A204.1 (cell line): ENCODE data around the gene ZNF638.
"Not testable (repeated sequence)": the region's sequence is repeated elsewhere in the genome, so short reads cannot be mapped to it uniquely, and the experiment has no call there.

Experiments used
- FAIRE-seq: peaks from 2 replicates; lab custom pipeline; 2012; peaks lifted over from hg19 to GRCh38; lab: Jason Lieb, UNC

The ZNF638 gene, protein sequence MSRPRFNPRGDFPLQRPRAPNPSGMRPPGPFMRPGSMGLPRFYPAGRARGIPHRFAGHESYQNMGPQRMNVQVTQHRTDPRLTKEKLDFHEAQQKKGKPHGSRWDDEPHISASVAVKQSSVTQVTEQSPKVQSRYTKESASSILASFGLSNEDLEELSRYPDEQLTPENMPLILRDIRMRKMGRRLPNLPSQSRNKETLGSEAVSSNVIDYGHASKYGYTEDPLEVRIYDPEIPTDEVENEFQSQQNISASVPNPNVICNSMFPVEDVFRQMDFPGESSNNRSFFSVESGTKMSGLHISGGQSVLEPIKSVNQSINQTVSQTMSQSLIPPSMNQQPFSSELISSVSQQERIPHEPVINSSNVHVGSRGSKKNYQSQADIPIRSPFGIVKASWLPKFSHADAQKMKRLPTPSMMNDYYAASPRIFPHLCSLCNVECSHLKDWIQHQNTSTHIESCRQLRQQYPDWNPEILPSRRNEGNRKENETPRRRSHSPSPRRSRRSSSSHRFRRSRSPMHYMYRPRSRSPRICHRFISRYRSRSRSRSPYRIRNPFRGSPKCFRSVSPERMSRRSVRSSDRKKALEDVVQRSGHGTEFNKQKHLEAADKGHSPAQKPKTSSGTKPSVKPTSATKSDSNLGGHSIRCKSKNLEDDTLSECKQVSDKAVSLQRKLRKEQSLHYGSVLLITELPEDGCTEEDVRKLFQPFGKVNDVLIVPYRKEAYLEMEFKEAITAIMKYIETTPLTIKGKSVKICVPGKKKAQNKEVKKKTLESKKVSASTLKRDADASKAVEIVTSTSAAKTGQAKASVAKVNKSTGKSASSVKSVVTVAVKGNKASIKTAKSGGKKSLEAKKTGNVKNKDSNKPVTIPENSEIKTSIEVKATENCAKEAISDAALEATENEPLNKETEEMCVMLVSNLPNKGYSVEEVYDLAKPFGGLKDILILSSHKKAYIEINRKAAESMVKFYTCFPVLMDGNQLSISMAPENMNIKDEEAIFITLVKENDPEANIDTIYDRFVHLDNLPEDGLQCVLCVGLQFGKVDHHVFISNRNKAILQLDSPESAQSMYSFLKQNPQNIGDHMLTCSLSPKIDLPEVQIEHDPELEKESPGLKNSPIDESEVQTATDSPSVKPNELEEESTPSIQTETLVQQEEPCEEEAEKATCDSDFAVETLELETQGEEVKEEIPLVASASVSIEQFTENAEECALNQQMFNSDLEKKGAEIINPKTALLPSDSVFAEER (N-terminal part only)

DNA sequence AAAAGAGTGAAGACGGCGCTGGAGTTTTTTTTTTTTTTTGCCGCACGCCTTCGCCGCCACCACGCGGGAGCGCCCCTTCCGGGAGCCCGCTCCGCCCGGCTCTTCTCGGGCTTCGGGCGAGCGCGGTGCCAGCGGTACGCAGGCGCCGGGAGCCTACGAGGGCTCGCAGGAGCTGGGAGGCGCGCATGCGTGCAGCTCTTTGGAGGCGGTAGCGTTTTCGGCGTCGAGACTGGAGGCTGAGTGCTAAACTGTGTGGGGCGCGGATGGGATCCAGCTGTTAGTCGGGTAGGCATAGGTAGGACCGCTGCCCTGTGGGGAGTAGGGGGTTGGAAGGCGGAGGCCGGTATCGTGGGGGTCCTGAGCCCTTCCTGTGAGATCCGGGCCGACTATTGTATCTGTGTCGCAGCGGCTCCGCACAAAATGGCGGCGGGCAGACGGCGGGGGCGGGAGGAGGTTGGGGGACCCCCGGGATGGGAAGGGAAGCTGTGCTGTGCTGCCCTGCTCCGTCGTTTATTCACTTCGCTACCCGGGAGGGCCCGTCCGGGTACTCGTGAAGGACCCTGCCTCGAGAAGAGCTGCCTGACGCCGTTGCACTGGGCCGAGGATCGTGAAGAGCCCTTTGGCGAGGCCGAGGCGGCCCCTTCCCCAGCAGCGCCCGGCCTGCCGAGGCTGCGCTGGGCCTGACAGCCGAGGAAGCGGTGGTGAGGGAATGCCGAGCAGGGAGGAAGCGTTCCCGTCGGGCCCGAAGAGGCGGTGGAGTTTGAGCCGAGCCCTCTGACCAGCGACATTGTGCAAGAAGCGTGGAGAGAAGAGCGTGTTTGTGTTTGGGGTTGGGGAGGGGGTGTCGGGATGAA lies at the start of gene ZNF638:
TSS of gene ZNF638 (plus strand) at position 202 of the 854 bp plus-strand sequence. CDS start 17,173 bp downstream, outside the sequence.
- FAIRE-seq, result no peak

DNA sequence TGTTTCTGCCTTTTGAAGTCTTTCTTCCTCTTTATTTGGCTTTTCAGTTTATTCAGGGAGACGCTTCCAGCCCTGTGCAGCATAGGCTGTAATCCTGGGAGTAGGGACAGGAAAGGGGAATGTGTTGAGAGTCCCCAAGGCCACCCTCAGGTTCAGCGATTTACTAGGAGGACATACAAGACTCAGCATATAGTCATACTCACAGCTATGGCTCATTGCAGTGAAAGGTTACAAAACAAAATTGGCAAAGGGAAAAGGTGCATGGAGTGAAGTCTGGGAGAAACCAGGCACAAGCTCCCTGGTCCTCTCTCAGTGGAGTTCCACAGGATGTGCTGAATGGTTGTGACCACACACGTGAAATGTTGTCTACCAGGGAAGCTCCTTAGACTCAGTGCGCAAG lies 49.6 kb upstream of the ZNF638 start:
- no peak for FAIRE-seq

DNA sequence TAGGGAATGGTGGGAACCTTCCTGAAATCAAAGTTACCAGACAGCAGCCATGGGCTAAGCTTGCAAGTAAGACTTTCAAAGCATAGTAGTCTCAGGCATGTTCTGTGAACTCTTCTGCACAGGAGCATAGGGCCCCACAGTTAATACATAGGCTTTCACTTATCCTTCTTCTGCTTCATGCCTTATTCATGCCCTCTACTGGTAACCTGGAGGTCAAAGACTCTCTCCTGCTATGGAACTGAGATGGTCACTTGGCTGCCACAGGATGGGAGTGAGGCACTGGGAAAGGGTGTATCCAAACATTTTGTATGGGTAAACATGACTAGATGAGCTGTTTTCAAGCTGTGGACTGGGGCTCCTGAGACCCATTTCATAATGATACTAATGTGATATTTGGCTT lies 49.1 kb upstream of the ZNF638 start:
- FAIRE-seq, result no peak

DNA sequence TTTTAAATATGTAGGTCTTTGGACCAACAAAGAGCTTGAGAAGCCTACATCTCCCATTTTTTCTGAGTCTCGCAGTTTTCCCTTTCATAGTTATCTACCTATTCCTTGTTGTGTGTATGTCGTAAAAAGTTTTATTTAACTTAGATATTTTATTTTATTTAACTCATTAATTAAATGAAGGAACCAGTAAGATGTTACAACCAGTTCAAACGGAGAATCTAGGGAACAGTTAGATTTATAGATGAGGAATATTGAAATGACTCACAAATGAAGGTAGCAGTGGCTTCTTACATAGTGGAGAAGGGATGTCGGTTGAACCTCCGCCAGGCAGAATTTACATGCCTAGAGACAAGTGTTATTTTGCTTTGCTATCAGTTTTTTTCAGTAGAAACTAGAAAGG lies 48.5 kb upstream of the ZNF638 start:
- FAIRE-seq, result no peak

DNA sequence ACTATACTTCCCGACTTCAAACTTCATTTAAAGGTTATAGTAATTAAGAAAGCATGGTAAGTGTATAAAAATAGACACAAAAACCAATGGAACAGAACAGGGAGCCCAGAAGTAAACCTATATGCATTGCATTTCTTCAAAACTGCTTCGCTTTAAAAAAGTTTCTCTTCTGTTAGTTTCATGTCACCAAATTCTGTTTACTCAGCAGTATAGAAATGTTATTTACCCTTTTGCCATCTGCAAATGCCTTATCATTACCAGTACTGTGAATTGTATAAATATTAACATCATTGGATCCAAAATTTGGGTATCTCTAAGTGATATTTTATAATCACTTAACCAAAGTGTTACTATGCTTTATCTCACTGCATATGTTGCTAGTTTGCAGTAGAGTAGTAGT lies 45.9 kb upstream of the ZNF638 start:
- no peak for FAIRE-seq

DNA sequence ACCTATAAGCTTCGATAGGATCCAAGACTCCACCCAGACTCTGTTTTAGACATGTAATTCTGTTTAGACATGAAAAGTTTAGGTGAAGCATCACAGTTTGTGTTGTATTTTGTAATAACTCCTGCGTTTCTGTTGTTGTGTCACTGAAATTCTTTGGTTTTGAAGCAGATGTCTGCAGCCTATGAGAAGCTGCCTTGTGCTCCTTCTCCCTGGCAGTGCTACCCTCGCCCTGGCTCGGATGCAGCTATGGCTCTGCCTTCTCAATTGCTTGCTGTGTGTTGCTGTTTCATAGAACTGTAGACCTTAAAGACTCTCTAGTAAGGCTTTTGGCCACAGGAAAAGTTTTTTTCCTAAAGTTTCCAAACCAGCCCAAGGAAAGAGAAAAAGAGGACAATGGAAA lies 40.2 kb upstream of the ZNF638 start:
- no peak for FAIRE-seq

DNA sequence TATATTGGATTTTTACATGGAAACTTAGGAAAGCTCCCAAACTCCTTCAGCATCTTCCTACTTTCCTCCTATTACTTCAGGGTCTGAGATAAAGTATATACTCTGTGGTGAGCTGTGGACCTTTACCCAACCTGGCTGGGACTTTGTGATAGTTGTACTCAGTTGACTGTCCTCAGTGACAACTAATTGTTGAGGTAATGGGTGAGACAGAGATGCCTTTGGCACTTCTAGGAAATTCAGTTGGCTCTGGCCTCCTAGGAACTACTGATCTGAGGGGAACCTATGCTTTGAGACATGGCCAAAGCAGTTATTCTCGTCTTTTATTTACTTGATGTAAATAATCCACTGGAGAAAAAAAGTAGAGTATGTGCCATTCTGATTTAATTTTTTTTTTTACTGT lies 39.4 kb upstream of the ZNF638 start:
- FAIRE-seq, result no peak

DNA sequence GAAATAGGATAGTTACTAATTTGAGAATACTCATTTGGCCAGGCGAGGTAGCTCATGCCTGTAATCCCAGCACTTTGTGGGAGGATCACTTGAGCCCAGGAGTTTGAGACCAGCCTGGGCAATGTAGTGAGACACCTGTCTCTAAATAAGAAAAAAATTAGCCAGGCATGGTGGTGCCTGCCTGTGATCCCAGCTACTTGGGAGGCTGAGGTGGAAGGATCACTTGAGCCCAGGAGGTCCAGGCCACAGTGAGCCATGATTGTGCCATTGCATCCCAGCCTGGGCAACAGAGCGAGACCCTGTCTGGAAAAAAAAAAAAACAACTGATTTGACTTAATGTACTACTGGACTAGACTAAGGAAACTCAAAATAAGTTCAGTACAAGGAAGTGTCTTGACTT lies 32.7 kb upstream of the ZNF638 start:
- FAIRE-seq, result no peak

DNA sequence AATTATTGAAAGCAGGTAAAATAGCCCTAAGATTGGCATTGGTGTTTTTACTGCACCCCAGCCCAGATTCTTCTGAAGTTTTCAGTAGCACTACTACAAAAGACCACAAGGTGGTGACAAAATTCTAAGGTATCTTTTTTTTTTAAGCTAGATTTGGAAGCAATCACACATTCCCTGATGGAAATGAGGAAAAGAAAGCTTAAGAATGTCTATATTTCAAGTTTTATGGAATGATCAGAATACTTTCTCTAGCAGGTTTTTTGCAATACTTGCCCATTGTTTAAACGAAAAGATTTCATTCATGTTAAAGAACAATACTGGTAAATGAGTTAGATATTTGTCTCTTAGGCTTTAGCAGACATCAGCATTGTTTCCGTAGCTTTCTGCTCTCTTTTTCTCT lies 32.1 kb upstream of the ZNF638 start:
- peak; percentile 93 for FAIRE-seq

DNA sequence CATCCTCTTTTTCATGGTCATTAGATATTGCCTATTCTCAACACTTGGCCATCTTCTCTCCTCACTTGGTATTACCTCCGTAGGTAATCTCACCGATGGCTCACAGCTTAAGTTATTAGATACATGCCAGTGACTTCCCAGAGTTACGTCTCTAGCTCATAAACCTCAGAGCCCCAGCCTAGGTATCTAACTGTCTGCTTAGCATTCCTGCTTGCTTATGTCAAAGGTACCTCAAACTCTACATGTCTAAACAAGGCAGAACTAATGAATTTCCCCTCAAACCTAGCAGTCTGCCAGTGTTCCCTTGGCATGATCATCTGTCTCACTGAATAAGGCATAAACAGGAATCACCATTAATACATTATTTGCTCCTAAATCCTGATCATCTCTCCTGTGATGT lies 27.7 kb upstream of the ZNF638 start:
- no peak for FAIRE-seq

DNA sequence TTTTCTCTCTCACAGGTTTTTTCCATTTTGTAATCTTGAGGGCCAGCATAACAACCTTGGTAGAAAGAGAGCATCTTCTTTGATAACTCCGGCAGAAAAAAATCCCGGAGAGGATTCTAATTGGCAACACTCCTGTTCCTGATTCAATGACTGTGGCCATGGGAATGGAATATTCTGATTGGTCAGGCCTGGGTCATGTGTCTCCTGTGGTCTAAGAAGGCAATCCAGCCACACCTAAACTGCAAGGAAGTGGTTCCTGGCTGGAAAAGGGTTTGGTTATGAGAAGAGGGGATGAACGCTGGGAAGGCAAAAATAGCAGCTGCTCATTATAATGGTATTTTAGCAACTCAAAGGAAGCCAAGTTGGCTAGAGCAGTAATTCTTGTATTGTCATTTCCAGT lies 24.8 kb upstream of the ZNF638 start:
- FAIRE-seq, result no peak

DNA sequence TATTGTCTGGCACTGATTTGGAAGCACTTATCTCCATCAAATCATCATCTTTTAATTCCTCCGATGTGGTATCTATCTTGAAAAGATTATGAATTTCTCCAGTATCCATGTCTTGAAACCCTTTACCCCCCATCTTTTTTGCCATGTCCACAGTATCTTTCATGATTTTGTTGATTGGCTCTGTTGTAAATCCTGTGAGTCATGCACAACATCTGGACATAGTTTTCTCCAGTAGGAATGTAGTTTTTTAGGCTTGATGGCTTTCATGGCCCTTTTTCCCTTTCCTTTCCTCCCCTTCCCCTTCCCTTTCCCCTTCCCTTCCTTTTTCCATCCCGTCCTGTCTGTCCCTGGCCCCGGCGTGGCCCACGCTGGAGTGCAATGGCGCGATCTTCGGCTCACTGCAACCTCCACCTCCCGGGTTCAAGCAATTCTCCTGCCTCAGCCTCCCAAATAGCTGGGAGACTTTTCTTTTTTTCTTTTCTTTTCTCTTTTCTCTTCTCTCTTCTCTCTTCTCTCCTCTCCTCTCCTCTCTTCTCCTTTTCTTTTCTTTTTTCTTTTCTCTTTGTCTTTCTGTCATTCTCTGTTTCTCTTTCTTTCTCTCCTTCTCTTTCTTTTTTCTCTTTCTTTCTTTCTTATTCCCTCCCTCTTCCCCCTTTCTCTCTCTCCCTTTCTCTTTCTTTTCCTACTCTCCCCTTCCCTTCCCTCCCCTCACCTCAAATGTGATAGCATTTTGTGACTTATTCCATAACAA lies 18.4 kb upstream of the ZNF638 start:
- FAIRE-seq, result no peak

DNA sequence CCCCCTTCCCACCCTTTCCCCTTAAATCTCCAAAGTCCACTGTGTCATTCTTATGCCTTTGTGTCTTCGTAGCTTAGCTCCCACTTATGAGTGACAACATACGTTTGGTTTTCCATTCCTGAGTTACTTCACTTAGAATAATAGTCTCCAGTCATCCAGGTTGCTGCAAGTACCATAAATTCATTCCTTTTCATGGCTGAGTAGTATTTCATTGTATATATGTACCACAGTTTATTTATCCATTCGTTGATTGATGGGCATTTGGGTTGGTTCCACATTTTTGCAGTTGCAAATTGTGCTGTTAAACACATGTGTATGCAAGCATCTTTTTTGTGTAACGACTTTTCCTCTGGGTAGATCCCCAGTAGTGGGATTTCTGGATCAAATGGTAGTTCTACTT lies 14.5 kb upstream of the ZNF638 start:
- no peak for FAIRE-seq

DNA sequence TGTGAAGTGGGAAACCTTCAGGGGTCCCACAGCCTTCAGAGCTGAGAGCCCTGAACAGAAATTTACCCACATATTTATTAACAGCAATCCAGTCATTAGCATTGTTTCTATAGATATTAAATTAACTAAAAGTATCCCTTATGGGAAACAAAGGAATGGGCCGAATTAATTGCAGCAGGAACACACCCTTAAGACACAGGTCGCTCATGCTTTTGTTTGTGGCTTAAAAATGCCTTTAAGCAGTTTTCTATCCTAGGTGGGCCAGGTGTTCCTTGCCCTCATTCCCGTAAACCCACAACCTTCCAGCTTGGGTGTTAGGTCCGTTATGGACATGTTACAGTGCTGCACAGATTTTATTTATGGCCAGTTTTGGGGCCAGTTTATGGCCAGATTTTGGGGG lies 13.7 kb upstream of the ZNF638 start:
- not testable (repeated sequence) for FAIRE-seq

DNA sequence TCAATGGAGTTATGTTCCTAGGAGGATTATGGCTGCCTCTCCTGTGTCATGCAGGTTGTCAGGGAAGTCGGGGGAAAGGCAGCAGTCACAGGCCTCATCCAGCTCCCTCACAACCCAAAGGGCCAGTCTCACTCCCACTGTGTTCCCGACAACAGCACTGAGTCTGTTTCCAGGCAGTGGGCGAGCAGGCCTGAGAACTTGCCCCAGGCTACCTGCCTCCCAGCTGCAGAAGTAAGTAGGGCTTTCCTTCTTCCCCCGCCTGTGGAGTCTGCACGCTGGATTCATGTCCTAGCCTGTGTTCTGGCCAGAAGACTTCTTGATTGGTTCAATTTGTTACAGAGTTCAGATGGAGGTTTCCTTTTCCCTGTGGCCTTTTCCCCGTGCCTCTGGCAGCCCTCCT lies 8.2 kb upstream of the ZNF638 start:
- FAIRE-seq, result no peak

DNA sequence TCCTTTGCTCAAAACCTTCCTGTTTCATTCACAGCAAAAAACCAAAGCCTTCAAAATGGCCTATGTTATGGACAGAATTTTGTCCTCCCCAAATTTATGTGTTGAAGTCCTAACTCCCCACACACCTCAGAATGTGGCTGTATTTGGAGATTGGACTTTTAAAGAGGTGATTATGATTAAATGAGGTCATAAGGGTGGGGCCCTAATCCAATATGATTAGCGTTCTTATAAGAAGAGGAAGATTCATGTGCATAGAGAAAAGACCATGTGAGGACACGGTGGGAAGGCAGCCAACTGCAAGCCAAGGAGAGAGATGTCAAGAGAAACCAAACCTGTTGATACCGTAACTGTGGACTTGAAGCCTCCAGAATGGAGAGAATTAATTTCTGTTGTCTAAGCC lies 4.6 kb upstream of the ZNF638 start:
- FAIRE-seq, result no peak

DNA sequence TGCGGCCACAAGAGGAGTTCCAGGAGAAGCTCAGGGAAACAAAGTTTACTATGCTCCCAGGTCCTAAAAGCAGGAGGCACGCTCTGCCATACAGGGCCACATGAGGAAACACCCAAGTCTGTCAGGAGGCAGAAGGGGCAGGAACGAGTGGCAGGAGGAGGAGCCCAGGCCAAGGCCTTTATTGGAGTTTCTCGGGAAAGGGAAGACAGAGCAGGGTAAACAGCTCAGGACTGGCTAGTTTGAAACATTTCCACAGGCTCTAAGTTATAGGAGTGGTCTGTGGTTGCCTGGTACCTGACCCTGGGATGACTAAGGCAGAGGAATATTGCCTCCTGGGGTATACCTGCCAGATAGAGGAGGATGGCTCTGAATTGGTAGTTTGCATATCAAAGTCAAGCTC lies 3.7 kb upstream of the ZNF638 start:
- FAIRE-seq, result no peak

DNA sequence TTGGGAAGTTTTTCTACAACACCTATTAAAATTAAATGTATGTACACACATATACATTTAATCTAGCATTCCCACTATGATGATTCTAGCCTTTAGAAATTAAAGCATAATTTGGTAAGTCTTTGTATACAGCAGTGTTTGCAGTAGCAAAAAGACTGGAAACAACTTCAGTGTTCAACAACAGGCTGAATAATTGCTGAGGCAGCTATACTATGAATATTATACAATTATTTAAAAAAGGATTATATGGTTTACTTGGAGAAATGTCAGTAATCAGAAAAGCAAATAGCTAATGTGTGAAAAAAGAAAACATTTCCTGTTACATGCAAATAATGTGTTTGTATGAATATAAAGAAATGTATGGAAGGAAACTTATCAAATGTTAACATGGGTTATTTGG lies 1.4 kb upstream of the ZNF638 start:
- no peak for FAIRE-seq

DNA sequence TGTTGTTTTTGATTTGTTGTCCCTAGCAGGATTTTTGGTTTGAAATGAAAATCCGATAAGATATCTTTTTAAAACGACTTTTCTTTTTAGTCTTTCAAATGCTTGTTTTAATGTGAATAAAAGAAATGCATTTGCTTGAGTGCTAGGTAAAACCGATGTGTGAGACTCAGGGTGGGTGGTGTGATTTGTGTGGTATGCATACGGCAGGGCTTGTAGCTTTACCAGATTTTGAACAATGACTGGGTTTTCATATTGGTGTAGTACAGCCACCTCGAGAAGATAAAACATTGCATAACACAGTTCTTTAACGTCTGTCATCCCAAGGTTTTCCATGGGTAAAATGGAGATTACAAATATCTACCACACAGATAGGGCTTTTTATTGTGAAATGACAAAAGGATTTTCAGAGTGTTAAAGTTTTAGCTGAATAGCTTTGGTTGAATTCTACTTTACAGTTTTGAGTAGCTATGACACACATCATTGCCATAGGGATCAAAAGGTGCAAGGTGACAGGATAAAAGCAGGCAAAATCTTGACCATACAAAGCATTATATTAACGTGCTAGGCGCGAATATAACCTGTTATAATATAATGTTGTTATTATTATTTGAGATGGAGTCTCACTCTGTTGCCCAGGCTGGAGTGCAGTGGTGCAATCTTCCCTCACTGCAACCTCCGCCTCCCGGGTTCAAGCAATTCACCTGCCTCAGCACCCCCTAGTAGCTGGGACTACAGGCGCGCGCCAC lies 824 bp upstream of the ZNF638 start:
- no peak for FAIRE-seq

DNA sequence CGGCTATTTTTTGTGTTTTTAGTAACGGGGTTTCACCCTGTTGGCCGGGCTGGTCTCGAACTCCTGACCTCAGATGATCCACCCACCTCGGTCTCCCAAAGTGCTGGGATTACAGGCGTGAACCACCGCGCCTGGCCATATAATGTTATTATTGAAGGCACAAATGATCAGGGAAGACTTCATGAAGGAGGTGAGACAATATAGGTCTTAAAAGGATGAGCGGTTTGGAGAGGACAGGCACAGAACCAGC lies 326 bp upstream of the ZNF638 start:
- FAIRE-seq, result not testable (repeated sequence)

DNA sequence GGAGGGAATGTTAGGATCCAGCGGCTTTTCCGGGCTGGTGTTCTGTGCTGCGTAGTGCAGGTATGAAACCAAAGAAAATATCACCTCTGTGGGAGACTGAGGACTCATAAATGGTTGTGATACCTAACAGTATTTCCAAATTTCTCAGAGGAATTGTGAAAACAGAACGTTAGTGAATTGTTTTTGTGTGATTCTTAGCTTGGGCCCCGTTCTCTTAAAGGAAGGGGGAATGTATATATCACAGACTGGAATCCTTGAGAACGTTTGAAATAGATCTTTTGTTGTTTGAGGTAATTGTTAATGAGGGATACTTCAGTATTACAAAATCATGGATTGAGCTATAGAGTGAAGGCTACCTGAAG lies 834 bp downstream of the ZNF638 start:
- FAIRE-seq, result no peak
